ENCODE results near the gene PGGHG.
"Not testable (repeated sequence)": the region's sequence is repeated elsewhere in the genome, so short reads cannot be mapped to it uniquely, and the experiment has no call there.

The PGGHG gene

DNA sequence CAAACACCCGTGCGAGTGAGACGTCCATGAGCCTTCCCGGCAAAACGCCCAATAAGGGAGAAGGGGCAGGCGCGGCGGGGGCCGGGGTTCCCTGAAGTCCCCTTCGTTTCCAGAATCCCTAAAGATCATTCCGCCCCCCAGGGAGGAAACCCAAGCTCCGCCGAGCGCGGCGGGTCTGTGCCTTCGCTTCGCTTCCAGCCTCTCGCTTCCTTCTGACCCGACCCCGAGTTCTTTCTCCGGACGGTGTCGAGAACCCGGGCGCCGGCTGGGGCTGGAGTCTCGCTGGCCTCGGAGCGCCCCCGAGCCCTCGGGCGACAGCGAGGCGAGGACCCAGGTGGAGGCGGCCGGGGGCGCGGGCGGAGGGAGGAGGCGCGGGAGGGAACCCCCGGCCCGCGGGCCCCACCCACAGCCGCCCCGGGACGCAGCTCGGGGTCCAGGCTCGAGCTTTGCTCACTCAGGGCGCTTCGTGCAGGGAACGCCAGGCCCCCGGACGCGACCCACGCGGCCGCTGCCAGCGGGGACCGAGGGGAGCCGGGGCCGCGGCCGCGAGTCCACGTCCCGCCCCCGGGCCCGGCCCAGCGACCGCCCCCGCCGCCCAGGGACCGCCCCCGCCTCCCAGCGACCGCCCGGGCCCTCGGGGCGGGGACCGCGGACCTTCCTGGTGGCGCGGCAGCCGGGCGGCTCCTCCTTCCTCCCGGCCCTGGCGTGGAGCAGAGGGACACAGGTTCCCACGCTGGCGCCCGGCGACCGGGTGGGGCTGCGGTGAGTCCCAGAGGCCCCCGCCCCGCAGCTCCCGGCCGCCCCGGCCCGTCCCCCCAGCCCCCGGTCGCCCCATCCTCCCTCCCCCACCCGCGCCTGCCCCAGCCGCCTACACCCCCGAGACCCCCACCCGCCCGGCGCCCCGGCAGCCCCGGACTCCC, at the start of gene PGGHG:
Gene PGGHG, plus strand, starts transcription at position 649 of the 920 bp plus-strand sequence. CDS start 691 bp downstream, outside the sequence.
- no peak for DNase-seq (ENCODE audit: low read depth)

DNA sequence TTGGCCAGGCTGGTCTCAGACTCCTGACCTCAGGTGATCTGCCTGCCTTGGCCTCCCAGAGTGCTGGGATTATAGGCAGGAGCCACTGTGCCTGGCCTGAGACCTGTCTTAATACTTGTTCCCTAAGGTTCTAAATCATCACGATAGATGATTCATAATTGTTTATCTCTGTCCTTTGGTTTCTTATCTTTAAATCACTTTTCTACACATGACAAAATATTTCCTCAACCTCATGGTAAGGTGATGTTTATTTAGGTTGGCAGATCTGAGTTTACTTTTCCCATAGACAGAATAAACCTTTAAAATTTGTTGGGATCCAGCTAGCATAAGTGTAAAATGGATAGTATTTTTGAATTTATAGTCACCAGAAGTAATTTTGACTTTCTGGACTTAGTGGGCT, 48.6 kb upstream of the PGGHG start:
- DNase-seq (ENCODE audit: low read depth), result no peak

DNA sequence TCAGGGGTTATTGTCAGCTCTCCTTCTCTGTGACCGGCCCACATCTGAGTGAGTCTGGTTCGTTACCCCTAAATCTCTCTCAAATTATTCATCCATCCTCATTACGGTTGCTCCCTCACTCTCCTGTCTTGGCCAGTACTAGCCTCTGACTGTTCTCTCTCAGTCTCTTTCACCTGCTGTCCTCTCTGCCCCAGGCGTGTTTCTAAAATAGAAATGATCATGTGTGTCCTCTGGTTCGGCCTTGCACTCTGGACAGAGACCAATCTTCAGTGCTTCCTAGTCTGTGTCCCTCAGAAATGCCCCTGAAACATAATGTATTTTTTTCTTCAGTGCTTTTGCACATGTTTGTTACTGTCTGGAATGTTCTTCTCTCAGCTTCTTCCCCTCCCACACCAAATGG, 47.3 kb upstream of the PGGHG start:
- no peak for DNase-seq (ENCODE audit: low read depth)

DNA sequence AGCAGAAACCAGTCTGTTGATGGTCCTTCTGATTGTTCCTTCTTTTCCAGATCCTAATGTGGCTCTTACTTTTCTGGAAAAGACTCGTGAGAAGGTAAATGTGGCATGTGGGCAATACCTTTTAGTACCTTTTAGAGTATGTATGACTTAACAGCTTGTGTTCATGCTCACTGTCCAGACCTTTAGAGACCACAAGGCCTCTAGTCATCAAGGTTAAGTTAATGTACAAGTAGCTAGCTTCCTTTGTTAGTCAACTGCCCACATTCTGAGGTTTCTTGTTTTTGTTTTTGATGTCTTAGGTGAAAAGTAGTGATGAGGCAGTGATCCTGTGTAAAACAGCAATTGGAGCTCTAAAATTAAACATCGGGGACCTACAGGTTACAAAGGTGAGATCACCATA, 44.5 kb upstream of the PGGHG start:
- no peak for DNase-seq (ENCODE audit: low read depth)

DNA sequence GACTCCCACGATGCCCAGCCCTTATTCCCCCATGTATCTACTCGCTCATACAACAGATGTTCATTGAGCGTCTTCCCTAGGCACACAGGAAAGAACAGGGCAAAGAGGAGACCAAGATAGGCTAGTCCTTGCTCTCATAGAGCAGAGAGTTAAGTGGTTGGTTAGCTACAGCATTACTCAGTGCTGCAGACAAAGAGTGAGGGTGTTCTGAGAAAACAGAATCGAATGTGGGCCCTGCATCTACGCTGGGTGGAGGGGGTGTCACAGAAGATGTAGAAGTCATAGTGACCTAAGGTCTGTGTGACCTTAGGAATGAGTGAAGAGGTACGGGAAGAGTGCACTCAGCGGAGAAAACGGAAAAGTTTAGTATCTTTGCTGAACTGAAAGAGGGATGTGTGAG, 39.9 kb upstream of the PGGHG start:
- DNase-seq (ENCODE audit: low read depth), result no peak

DNA sequence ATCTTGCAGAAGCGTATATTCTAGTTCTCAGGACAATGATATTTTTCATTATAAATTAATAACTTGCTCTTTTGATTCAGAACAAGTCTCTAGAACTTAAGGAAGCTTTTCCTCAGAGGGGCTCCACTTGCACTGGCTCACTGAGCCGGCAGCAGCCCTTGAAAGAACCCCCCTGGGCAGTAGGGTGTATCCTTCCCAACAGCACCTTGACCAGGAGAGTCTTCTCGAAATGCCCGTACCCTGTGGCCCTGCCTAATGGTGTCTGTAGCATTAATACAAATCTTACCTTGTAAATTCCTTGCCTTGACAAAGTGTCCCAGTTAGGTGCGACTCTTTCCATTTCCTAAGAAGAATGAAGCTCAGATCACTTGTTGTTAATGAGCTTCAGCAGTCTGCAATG, 38.7 kb upstream of the PGGHG start:
- DNase-seq (ENCODE audit: low read depth), result no peak

DNA sequence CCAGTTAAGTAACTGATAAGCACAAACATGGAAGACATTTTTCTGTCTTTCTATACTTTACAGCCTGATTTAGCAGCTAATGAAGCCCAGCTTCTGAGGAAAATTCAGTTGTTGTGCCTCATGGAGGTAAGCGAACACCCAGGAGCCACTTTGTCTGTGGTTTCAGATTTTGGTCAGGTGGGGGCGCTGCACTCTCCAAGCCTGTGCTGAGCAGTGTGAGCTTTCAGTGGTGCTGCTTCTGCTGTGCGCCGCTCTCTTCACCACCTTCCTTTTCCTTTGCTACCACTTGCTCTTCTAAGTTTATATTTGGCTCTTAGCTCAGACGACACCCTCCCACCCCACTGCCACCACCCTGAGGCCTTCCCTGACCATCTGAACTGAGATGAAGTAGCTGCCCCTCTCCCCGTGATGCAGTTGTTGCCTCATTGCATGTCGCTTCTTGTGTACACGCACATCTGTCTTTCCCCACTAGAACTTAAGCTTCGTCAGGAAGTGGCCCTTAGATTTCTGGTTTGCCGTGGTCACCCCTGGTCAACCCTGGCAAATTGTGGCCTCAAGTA, 38.1 kb upstream of the PGGHG start:
- peak; percentile 68 for DNase-seq (ENCODE audit: low read depth)

DNA sequence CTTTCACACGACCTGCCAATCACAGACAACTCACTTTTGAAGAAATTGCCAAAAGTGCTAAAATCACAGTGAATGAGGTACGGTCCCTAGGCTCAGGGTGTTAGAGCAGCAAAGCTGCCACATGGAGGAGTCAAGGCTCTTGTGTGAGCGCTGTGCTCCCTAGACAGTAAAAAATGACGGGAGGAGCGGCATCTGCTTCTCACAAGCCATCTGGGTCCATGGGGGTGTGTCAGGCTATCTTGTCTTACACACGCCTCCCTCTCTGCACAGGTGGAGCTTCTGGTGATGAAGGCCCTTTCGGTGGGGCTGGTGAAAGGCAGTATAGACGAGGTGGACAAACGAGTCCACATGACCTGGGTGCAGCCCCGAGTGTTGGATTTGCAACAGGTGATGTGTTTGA, 37.4 kb upstream of the PGGHG start:
- DNase-seq (ENCODE audit: low read depth), result no peak

DNA sequence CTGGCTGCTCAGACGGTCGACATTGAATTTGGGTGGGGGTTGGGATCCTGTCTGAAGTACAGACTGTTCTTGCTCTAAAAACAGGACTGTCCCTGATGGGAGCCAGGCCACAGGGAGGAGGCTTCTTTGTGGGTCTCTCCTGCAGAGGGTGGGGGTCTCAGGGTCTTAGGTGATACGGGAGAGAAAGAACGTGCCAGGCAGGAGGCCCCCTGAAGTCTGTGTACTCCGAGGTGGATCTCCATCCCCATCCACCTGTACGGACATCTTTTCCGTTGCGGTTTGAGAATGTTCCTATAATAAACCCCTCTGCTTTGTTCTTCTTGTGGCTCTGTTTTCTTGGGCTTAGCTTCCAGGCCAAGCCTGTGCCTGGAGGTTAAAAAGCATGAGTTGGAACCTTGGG, 36.3 kb upstream of the PGGHG start:
- no peak for DNase-seq (ENCODE audit: low read depth)

DNA sequence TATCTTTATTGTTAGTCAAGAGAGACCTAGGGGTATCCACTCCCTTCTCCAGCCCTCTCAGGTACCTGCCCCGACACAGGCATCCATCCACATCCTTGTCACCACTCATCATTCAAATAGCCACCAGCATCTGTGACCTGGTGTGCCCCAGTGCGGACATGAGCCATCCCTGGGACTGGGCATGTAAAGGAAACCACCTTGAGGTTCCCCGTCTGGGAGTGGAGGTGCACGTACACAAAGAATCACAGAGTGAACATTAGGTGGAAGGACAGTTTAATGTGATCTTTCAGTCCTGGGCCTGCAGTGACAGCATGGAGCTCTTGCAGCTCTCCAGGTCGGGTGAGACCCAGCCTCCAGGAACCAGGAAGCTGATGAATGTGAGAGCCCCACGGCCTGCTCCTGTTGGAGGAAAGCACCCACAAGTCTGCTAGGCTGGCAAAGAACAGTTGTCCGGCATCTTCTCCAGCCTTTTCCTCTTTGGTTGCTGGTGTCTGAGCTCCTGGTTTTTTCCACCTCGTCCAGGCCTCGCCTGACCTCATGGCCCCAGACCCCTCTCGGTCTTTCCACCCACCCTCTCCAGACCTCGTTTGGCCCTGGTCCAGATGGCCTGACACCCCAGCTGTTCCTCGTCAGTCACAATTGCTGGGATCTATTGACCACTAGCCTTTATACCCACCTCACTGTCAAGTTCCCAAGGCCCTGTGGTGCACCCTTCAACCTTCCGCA, 35.6 kb upstream of the PGGHG start:
- DNase-seq (ENCODE audit: low read depth), result no peak

DNA sequence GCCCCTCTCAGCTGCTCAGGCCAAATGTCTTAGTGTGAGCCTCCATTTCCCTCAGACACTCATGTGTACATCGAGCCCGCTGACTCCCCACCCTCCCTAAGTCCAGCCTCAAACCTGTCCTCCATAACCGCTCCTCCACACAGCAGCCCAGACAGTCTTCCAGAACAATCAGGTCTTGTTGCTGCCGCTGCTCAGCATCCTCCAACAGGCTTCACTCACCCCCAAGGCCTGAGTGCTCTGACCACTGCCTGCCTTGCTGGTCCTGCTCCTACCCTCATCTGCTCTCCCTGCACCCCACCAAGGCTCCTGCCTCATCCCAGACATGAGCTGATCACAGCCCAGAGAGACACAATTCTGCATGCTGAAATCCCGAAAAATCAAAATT, 35.0 kb upstream of the PGGHG start:
- no peak for DNase-seq (ENCODE audit: low read depth)

DNA sequence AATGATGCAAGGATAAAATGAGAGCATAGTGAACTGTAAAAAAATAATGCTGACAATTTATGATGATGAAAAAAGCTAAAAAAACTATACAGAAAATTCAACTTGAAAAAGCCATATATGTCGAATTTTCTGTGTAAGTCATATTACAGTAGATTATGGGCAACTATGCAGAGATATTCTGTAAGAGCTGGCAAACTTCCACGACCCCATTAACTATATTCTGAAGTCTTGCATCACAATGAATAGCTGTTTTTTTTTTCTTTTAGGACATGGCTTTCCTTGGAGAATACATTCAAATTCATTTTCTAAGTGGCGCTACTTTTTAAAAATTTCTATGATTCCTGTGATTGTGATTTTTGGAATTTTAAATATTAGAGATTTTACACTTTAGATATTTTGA, 33.8 kb upstream of the PGGHG start:
- no peak for DNase-seq (ENCODE audit: low read depth)

DNA sequence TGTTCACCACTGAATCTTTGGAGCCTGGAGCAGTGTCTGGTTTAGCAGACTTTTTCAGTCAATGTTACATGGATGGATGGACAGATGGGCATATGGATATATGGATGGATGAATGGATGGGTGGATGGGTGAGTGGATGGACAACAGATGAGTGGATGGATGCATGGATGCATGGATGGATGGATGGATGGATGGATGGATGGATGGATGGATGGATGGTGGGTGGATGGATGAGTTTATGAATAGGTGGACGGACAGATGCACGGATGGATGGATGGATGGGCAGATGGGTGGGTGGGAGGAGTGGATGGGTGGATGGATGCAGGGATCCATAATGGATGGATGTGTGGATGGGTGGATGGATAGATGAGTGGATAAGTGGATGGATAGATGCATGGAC, 33.1 kb upstream of the PGGHG start:
- DNase-seq (ENCODE audit: low read depth), result no peak

DNA sequence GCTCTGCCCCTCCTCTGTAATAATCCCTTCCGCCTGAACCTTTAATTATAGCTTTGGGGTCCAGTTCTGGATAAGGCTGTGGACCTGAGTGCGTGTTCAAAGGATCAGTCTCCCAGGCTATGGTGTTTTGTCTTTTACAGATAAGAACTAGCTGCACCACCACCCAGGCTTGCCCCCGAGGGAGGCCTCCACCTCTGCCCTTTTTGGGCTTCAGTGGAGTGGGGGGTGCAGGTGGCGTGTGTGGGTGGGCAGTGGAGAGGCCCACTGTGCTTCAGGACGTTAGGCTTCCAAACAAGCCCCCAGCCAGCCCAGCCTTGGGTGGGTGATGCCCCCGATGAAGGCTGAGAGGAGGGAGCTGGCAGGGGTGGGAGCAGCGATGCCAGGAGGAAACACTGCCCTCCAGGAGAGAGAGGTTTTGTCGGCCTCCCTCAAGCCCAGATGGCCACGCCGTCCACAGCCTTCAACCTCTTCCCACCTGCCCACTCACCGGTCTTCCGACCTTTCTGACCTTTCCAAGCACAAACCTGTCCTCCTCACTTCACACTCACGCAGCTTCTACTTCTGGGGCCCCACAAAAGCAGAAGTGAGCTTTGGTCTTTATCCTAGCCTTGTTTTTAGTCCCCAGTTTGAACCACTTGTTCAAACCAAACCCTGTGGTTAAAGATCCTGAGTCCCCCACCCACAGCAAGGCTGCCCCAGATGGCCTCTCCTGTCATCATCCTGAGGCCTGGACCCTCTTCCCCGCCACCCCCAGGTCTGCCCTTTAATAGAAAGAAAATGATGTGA, 31.8 kb upstream of the PGGHG start:
- no peak for DNase-seq (ENCODE audit: low read depth)

DNA sequence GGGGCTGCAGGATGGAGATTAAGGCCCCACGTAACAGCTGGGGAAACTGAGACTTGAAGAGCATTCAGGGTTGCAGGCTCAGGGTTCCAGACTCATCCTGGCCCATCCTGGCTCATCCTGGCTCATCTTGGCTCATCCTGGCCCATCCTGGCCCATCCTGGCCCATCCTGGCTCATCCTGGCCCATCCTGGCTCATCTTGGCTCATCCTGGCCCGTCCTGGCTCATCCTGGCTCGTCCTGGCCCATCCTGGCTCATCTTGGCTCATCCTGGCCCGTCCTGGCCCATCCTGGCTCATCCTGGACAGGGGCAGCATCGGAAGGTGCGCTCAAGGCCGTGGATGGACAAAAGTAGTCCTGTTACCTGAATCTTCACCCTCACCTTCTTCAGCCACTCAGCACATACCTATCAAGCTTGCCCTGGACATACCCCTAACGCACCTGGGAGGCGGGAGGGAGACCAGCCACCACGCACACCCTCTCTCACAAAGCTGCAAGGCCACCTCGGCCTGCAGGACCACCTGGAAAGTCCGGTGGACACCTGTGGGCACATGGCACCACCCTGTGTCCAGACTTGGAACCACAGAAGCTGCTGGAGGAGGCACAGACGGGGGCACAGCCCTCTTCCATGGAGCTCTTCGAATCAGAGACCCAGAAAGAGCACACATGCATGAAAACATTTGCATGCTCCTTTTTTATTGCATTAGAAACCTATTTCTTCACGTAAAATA, 31.0 kb upstream of the PGGHG start:
- no peak for DNase-seq (ENCODE audit: low read depth)

DNA sequence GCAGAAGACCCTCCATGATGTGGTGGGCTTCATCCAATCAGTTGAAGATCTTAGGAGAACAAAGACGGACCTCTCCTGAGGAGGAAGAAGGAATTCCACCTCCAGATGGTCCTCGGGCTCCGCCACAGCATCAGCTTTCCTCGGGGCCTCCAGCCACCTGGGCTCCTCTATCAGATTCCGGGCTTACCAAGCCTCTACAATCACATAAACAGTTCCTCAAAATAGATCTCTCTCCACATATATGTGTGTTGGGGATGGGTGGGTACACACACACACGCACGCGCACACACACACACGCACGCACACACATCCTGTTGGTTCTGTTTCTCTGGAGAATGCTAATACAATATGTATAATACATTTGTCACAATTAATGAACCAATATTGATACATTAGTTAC, 29.5 kb upstream of the PGGHG start:
- DNase-seq (ENCODE audit: low read depth), result no peak

DNA sequence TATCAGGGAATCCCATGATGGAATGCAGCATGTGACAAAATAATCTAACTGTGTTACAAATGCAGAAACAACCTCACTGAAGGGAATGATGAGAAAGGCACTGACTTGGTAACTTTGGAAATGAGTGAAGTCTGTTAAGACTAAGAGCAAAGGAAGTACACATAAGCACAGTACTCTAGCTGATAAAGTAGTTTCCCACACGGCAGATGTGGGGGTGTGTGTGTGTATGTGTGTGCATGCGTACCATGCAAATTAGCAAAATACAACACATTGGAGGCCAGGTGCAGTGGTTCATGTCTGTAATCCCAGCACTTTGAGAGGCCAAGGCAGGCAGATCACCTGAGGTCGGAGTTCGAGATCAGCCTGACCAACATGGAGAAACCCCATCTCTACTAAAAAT, 27.3 kb upstream of the PGGHG start:
- DNase-seq (ENCODE audit: low read depth), result no peak

DNA sequence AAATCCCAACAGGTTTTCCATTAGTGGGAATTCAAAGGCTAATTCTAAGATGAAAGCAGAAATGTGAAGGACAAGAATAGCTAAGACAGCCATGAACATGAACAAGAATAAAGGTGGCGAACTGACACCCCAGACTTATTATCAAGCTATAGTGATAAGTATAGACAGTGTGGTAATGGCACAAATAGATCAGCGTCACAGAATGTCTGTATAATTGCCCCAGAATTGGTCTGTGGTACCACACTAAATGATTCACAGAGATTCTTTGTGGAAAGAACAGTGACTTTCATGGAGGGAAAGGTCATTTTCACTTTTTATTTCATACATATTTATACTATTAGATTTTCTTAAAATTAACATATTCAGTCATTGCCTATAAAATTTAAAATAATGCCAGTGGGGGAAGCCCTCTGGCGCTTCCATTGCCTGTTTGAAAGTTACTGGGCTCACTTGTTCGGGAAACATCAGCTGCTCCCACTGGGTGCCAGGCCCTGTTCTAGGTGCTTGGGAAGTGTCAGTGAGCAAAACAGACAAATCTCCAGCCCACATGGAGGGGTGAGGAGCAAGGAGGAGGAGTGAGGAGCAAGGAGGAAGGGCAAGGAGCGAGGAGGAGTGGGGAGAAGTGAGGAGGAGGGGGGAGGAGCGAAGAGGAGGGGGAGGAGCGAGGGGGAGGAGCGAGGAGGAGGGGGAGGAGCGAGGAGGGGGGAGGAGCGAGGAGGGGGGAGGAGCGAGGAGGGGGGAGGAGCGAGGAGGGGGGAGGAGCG, 22.1 kb upstream of the PGGHG start:
- DNase-seq (ENCODE audit: low read depth), result no peak

DNA sequence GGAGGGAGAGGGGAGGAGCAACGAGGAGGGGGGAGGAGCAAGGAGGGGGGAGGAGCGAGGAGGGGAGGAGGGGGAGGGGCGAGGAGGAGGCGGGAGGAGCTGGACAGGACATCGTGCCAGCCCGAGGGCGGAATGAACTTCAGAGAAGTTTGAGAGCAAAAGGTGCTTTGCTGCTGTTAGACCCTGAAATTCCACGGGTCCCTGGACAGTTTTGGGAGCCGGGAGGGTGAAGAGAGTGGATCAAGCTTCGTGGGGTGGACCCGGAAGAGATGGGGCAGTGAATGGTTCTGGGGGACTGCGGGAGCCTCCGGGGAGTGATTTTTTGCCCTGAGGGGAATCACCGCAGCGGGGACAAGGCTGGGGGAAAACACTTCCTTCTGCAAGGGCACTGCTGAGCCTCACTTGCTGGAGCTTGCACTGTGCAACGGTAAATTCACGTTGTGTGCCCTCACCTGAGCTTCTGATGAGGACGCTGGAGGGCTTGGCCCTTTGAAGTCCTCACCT, 21.4 kb upstream of the PGGHG start:
- DNase-seq (ENCODE audit: low read depth), result no peak

DNA sequence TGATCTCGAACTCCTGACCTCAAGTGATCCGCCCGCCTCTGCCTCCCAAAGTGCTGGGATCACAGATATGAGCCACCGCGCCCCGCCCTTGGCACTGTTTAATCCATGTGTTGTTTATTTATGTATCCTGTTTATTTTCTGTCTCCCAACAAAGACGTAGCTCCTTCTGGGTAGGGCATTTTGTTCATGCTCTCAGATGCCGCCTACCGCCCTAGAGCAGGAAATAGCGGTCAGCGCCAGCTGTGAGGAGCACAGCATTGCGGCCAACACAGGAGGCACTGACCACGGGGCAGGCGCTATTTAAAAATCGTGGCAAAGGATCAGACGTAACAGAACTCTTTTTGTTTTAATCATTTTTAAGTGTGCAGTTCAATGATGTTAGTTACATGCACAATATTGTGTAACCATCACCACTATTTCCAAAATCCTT, 20.2 kb upstream of the PGGHG start:
- not testable (repeated sequence) for DNase-seq (ENCODE audit: low read depth)
